Liver (tissue), 9 donors: Measurements from ENCODE around the gene SIK2. TPM values are rescaled to one million over a fixed set of nuclear protein-coding genes. Genes with fewer than 3 reads are reported as not detected.

Source experiments
- DNase-seq: peaks from one replicate; pipeline ENCODE4 v3.0.0-alpha.2; 2017; ENCODE audit warnings: low spot score
- H3K27ac ChIP-seq, 2 donors: one replicate each; pipeline ENCODE4 v1.7.0; 2013; ENCODE audit warnings: inconsistent platforms in 2 of 2, low read length in 2 of 2, control low read depth in 1 of 2, low read depth in 1 of 2, mild to moderate bottlenecking in 1 of 2
- H3K27me3 ChIP-seq, 4 donors: one replicate each; pipeline versions ENCODE4 v1.6.1 to v1.7.0; 2013; ENCODE audit warnings: low read length in 3 of 4, inconsistent platforms in 1 of 4, mild to moderate bottlenecking in 1 of 4, moderate library complexity in 1 of 4; ENCODE audit not compliant: control insufficient read depth in 4 of 4, insufficient read depth in 4 of 4
- H3K36me3 ChIP-seq, 4 donors: one replicate each; pipeline versions ENCODE4 v1.6.1 to v1.7.0; 2013; ENCODE audit warnings: low read length in 3 of 4, mild to moderate bottlenecking in 3 of 4, low read depth in 1 of 4, moderate library complexity in 1 of 4; ENCODE audit not compliant: control insufficient read depth in 4 of 4, insufficient read depth in 3 of 4
- H3K4me1 ChIP-seq, 4 donors: one replicate each; pipeline versions ENCODE4 v1.6.1 to v1.7.0; 2013; ENCODE audit warnings: low read length in 3 of 4, mild to moderate bottlenecking in 3 of 4, moderate library complexity in 1 of 4; ENCODE audit not compliant: control insufficient read depth in 4 of 4, insufficient read depth in 4 of 4
- H3K4me3 ChIP-seq, 3 donors: one replicate each; pipeline versions ENCODE4 v1.6.1 to v1.7.0; 2013; ENCODE audit warnings: low read length in 3 of 3, control low read depth in 1 of 3, low read depth in 1 of 3, mild to moderate bottlenecking in 1 of 3
- H3K9ac ChIP-seq, 2 donors: one replicate each; pipeline ENCODE4 v1.7.0; 2013; ENCODE audit warnings: low read length in 2 of 2, mild to moderate bottlenecking in 2 of 2, moderate library complexity in 2 of 2, control low read depth in 1 of 2, low read depth in 1 of 2
- H3K9me3 ChIP-seq, 4 donors: one replicate each; pipeline versions ENCODE4 v1.6.1 to v1.7.0; 2013; ENCODE audit warnings: low read length in 3 of 4; ENCODE audit not compliant: control insufficient read depth in 4 of 4
- EGR1 ChIP-seq, 2 donors: IDR thresholded peaks; 2 replicates each; pipeline ENCODE4 v1.6.1; 2016 to 2018; ENCODE audit warnings: antibody characterized with exemption in 2 of 2, low read depth in 2 of 2
- FOXA1 ChIP-seq: IDR thresholded peaks from 2 replicates; pipeline ENCODE4 v1.6.1; 2016; ENCODE audit warnings: antibody characterized with exemption
- GABPA ChIP-seq, 2 donors: IDR thresholded peaks in 1 of 2; conservative IDR thresholded peaks in 1 of 2; 2 replicates each; pipeline ENCODE4 v1.6.1; 2016; ENCODE audit warnings: antibody characterized with exemption in 2 of 2, mild to moderate bottlenecking in 1 of 2, moderate library complexity in 1 of 2
- HNF4G ChIP-seq: IDR thresholded peaks from 2 replicates; pipeline ENCODE4 v1.6.1; 2016; ENCODE audit warnings: antibody characterized with exemption
- JUND ChIP-seq, 2 donors: IDR thresholded peaks; 2 replicates each; pipeline ENCODE4 v1.6.1; 2016; ENCODE audit warnings: antibody characterized with exemption in 2 of 2
- NR2F2 ChIP-seq: IDR thresholded peaks from 2 replicates; pipeline ENCODE4 v1.6.1; 2016; ENCODE audit warnings: antibody characterized with exemption
- RXRA ChIP-seq, 2 donors: IDR thresholded peaks; 2 replicates each; pipeline ENCODE4 v1.6.1; 2017 to 2018; ENCODE audit warnings: antibody characterized with exemption in 2 of 2, mild to moderate bottlenecking in 1 of 2
- SP1 ChIP-seq: IDR thresholded peaks from 2 replicates; pipeline ENCODE4 v1.6.1; 2018; ENCODE audit warnings: antibody characterized with exemption, mild to moderate bottlenecking
- TAF1 ChIP-seq: conservative IDR thresholded peaks from 2 replicates; pipeline ENCODE4 v1.6.1; 2016; ENCODE audit warnings: antibody characterized with exemption, mild to moderate bottlenecking
- YY1 ChIP-seq: IDR thresholded peaks from 2 replicates; pipeline ENCODE4 v1.6.1; 2016; ENCODE audit warnings: antibody characterized with exemption, mild to moderate bottlenecking
- WGBS: extraction: QIAGEN DNeasy Blood & Tissue Kit; methylation state at CpG from one replicate; pipeline ENCODE4 v1.1.7; 2013; 5-methylcytosine and 5-hydroxymethylcytosine counted together
- polyA plus RNA-seq, 2 donors: library from polyadenylated mRNA; stranded (reverse) in 1 of 2; unstranded in 1 of 2; fragments of 200-250 nt in 1 of 2; fragments of >200 nt in 1 of 2; fragmentation: Nextera tagmentation in 1 of 2; extraction: Ambion mirVana in 1 of 2; gene quantifications; one replicate each; pipeline versions ENCODE4 v1.2.1 to v1.2.3, GENCODE V29; 2013 to 2015
- total RNA-seq, 2 donors: library from RNA; depleted of rRNA; stranded (reverse); fragments of >200 nt; gene quantifications; one replicate each; pipeline ENCODE4 v1.2.3, GENCODE V29; 2014
- TF ChIP-seq, protein P1 (sequence below): IDR thresholded peaks from 2 replicates; pipeline ENCODE4 v1.6.1; 2016; ENCODE audit warnings: antibody characterized with exemption
- TF ChIP-seq, protein P2 (sequence below): IDR thresholded peaks from 2 replicates; pipeline ENCODE4 v1.6.1; 2016; ENCODE audit warnings: antibody characterized with exemption
- TF ChIP-seq, protein P3 (sequence below): IDR thresholded peaks from 2 replicates; pipeline ENCODE4 v1.6.1; 2016; ENCODE audit warnings: antibody characterized with exemption
- donor health status: healthy.
- donor health status: healthy.
- donor health status: healthy.
- donor health status: healthy.
- donor health status: healthy.

SIK2 gene
- total and polyA plus RNA-seq, 4 donors = 6.5 to 15.0 (median 9.3) TPM

DNA sequence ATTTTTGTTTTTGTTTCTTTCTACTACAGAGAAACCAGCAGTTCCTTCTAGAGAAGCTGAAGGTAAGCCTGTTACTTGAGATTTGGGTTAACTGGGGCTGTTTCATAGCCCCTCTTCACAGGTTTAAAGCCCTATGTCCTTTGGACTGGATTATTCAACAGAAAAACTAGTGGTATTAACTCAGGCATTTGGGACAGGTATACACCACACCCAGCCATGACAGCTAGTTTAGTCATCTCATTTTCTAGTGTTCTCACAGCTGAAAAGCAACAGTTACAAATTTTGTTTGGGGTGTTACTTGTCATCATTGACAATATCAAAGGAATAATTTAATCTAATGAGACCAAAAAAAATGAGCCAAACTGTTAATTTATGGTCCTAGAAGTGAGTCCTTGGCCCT, 47.7 kb upstream of the SIK2 start:
- Histone ChIP-seq H3K4me3 (no peak overlapping the region), H3K4me1 (no peaks in the 10 kb centered on the region), H3K9me3 (peaks cover 0 to 2% (median 0%) of the 10 kb centered on the region in 4 donors), H3K36me3 (no peaks in the 10 kb centered on the region), H3K9ac (no peak overlapping the region), H3K27me3 (no peaks in the 10 kb centered on the region), H3K27ac (no peak overlapping the region)
- TF ChIP-seq EGR1 (IDR thresholded peaks at IDR 0.05; ENCODE audit: low read depth in 2 of 2) (no peak), TAF1 (no peak), HNF4G (no peak), SP1 (no peak), GABPA (IDR thresholded peaks at IDR 0.05 in 1 of 2, conservative IDR thresholded peaks at IDR 0.05 in 1 of 2) (no peak), YY1 (no peak), JUND (IDR thresholded peaks at IDR 0.05) (no peak)
- DNase-seq = no peak

DNA sequence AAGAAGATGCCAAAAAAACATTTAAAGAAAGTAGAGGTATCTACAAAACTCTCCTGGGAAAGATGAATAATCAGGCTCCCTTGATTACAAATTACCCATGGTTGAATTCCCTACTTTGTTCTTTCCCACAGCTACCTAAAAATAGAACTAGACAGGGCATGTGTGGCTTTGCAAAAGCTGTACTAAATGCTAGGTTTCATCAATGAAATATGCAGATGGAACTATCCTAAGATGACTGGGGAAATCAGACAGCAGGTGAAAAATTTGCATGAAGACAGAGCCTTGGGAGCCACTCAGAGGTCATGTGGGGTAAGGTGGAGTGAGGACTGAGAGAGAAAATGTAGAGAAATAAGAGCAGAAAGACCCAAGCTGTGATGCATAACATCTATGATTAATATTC, 47.0 kb upstream of the SIK2 start:
- H3K4me3 ChIP-seq = no peak overlapping the region
- H3K36me3 ChIP-seq = no peaks in the 10 kb centered on the region
- TF ChIP-seq EGR1 (IDR thresholded peaks at IDR 0.05; ENCODE audit: low read depth in 2 of 2) = no peak
- TF ChIP-seq, protein P1, sequence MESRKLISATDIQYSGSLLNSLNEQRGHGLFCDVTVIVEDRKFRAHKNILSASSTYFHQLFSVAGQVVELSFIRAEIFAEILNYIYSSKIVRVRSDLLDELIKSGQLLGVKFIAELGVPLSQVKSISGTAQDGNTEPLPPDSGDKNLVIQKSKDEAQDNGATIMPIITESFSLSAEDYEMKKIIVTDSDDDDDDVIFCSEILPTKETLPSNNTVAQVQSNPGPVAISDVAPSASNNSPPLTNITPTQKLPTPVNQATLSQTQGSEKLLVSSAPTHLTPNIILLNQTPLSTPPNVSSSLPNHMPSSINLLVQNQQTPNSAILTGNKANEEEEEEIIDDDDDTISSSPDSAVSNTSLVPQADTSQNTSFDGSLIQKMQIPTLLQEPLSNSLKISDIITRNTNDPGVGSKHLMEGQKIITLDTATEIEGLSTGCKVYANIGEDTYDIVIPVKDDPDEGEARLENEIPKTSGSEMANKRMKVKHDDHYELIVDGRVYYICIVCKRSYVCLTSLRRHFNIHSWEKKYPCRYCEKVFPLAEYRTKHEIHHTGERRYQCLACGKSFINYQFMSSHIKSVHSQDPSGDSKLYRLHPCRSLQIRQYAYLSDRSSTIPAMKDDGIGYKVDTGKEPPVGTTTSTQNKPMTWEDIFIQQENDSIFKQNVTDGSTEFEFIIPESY = no peak
- TF ChIP-seq NR2F2 = no peak
- TF ChIP-seq TAF1 = no peak
- TF ChIP-seq RXRA (IDR thresholded peaks at IDR 0.05) = no peak
- TF ChIP-seq, protein P2, sequence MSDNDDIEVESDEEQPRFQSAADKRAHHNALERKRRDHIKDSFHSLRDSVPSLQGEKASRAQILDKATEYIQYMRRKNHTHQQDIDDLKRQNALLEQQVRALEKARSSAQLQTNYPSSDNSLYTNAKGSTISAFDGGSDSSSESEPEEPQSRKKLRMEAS = no peak
- no peak for TF ChIP-seq FOXA1
- TF ChIP-seq YY1 = no peak
- TF ChIP-seq, protein P3, sequence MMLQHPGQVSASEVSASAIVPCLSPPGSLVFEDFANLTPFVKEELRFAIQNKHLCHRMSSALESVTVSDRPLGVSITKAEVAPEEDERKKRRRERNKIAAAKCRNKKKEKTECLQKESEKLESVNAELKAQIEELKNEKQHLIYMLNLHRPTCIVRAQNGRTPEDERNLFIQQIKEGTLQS = no peak
- no peak for TF ChIP-seq SP1
- DNase-seq = no peak
- H3K9me3 ChIP-seq = peaks cover 0 to 2% (median 0%) of the 10 kb centered on the region in 4 donors
- no peak overlapping the region for H3K27ac ChIP-seq
- H3K9ac ChIP-seq = no peak overlapping the region
- no peaks in the 10 kb centered on the region for H3K27me3 ChIP-seq
- H3K4me1 ChIP-seq = no peaks in the 10 kb centered on the region

DNA sequence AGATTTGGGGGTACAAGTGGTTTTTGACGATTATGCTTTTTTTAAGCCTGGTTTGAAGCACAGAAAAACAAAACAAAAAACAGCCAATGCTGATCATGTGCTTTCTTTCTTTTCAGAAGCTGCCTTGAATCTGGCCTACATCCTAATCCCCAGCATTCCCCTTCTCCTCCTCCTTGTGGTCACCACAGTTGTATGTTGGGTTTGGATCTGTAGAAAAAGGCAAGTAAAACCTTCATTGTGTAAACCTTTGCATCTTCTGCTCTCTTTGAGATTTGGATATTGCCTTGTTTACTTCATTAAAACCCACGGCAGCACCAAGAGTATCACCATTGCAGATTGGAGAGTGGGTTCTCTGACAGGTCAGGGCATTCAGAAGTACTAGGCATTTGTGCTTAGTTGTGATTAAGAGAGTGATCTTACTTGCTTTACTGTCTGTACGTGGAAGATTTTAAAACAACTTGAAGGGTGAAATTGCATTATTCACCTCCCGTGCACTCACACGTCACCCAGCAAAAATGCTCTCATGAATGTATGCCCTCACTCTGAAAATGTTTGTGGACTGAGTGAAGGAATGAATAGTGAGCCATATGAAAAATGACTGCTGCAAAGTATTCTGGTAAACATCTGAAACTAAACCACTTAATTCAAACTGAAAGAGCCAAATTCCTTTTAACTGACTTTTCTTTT, 44.7 kb upstream of the SIK2 start:
- Histone ChIP-seq H3K27me3 (no peaks in the 10 kb centered on the region), H3K27ac (no peak overlapping the region), H3K9ac (no peak overlapping the region), H3K4me1 (no peaks in the 10 kb centered on the region), H3K36me3 (no peaks in the 10 kb centered on the region), H3K9me3 (peaks cover 0 to 2% (median 0%) of the 10 kb centered on the region in 4 donors), H3K4me3 (no peak overlapping the region)
- DNase-seq = no peak
- WGBS = 91% methylated on average over 5 of the region's 5 CpGs
- TF ChIP-seq, protein P2 = no peak
- no peak for TF ChIP-seq YY1
